ENCODE measurements around the gene ACTN1.

Gene ACTN1

GRCh38 chr14:68919129-68919927 is 59.8 kb downstream of the ACTN1 start:
- no peak for DNase-seq (ENCODE audit: low read depth in 2 of 2)

- DNase-seq (ENCODE audit: low read depth in 2 of 2) = no peak
Observed at GRCh38 chr14:68918612-68919011, 60.5 kb downstream of the ACTN1 start.

GRCh38 chr14:68916358-68916941 is 62.7 kb downstream of the ACTN1 start:
- no peak for DNase-seq (ENCODE audit: low read depth in 2 of 2)

- DNase-seq (ENCODE audit: low read depth in 2 of 2) = no peak
Observed at GRCh38 chr14:68913516-68913915, 65.6 kb downstream of the ACTN1 start.

GRCh38 chr14:68911594-68912227 is 67.4 kb downstream of the ACTN1 start:
- DNase-seq (ENCODE audit: low read depth in 2 of 2) = peak; percentile 67

GRCh38 chr14:68910540-68910939 is 68.6 kb downstream of the ACTN1 start:
- DNase-seq (ENCODE audit: low read depth in 2 of 2) = no peak

GRCh38 chr14:68908803-68909202 is 70.3 kb downstream of the ACTN1 start:
- DNase-seq (ENCODE audit: low read depth in 2 of 2) = no peak

- no peak for DNase-seq (ENCODE audit: low read depth in 2 of 2)
Observed at GRCh38 chr14:68908201-68908600, 70.9 kb downstream of the ACTN1 start.

- DNase-seq (ENCODE audit: low read depth in 2 of 2) = no peak
Observed at GRCh38 chr14:68906439-68906838, 72.7 kb downstream of the ACTN1 start.

- no peak for DNase-seq (ENCODE audit: low read depth in 2 of 2)
Observed at GRCh38 chr14:68905107-68905895, 73.8 kb downstream of the ACTN1 start.

- DNase-seq (ENCODE audit: low read depth in 2 of 2) = no peak
Observed at GRCh38 chr14:68902357-68902756, 76.7 kb downstream of the ACTN1 start.

- DNase-seq (ENCODE audit: low read depth in 2 of 2) = no peak
Observed at GRCh38 chr14:68899033-68899603, 80.0 kb downstream of the ACTN1 start.

GRCh38 chr14:68898248-68899032 is 80.7 kb downstream of the ACTN1 start:
- no peak for DNase-seq (ENCODE audit: low read depth in 2 of 2)

- DNase-seq (ENCODE audit: low read depth in 2 of 2) = no peak
Observed at GRCh38 chr14:68897559-68898155, 81.4 kb downstream of the ACTN1 start.

GRCh38 chr14:68896132-68896531 is 83.0 kb downstream of the ACTN1 start:
- no peak for DNase-seq (ENCODE audit: low read depth in 2 of 2)

GRCh38 chr14:68894802-68895703 is 84.0 kb downstream of the ACTN1 start:
- DNase-seq (ENCODE audit: low read depth in 2 of 2) = no peak

- DNase-seq (ENCODE audit: low read depth in 2 of 2) = no peak
Observed at GRCh38 chr14:68894123-68894522, 85.0 kb downstream of the ACTN1 start.

- no peak for DNase-seq (ENCODE audit: low read depth in 2 of 2)
Observed at GRCh38 chr14:68893566-68893965, 85.5 kb downstream of the ACTN1 start.

GRCh38 chr14:68892961-68893360 is 86.1 kb downstream of the ACTN1 start:
- no peak for DNase-seq (ENCODE audit: low read depth in 2 of 2)
